RKO (cell line): ENCODE results near the gene HPS1.
A peak's percentile ranks its signal among the peaks of the same experiment; 100 is the strongest.

Experiments
- DNase-seq: peaks from one replicate; pipeline ENCODE4 v3.0.0-alpha.2; 2016; ENCODE audit warnings: low spot score

Gene HPS1

GRCh38 chr10:98432330-98432729 lies 14.4 kb downstream of the HPS1 start:
- DNase-seq = no peak

GRCh38 chr10:98431016-98431415 lies 15.7 kb downstream of the HPS1 start:
- no peak for DNase-seq

DNA sequence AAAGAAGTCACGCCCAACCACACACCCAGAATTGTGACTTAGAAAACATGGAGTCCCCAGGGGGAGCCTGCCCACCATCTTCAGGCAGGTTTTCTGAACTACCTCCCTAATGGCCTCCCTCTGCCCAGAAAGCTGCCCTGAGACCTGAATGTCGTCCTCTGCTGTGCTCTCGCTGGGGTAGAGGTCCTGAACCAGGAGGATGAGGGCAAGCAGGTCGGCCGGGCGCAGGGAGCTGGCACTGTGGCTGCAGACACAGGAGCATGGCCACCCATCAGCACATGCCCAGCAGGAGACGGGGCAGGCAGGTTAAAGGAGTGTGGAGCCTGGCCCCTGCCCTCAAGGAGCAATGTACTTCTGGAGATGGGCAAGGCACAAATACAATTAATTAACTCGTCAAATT lies 16.3 kb downstream of the HPS1 start:
- no peak for DNase-seq

GRCh38 chr10:98429320-98430072 lies 17.2 kb downstream of the HPS1 start:
- DNase-seq = no peak

DNA sequence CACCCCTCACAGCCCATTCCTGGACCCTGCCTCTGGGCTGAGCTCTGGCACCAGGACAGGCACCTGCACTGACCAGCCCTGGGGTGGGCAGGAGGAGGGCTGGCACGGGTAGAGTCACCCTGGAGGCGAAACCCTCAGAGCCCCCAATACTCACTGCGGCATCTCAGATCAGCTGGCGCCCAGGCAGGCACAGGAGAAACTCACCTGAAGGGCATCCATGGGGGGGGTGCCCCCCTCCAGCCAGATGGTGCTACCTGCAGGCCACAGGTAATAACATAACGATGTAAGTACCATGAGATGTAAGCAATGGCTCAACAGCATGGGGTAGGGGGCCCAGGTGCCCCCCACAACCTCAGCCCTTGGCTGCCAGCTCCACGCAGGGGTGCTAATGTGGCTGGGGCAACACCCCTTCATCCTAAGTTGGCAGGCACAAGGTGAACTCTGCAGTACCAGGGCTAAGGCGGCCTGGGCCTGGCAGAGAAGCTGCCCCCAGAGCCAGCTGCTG lies 19.7 kb downstream of the HPS1 start:
- no peak for DNase-seq

DNA sequence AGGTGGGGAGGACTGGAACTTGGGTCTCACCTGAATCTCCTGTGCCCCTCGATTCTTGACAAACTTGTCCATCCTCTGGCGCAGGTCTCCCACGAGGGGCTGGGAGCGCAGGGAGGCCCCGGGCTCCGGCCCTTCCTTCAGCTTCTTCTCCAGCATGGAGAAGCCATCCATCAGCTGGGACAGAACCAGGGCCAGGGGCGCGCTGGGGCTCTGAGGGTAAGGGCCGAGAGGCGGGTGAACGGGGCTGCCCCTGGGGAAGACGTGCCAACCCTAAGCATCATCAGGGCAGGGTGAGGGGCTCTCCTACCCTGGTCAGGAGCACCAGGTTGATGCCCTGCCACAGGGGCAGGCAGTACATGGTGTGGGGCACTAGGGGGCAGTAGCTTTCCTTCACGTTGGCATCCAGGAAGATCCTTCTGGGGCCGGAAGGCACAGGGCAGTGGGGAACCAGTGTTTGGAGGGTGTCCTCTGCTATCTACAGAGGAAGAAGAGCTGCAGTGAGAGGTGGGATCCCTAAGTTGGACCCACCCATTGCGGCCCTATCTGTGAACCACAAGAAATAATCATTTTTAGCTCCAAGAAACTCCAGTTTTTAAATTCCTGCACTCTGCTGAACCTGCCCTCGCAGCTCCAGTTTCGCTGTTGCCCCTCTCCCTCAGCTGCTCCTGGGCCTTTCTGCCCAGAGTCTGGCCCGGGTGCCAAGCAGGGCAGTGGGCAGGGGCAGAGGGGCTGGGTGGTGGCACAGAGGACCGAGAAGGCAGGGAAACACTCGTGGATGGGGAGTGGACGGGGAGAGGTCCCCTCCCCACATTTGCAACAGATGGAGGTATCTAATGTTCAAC lies 21.0 kb downstream of the HPS1 start:
- peak; percentile 34 for DNase-seq

DNA sequence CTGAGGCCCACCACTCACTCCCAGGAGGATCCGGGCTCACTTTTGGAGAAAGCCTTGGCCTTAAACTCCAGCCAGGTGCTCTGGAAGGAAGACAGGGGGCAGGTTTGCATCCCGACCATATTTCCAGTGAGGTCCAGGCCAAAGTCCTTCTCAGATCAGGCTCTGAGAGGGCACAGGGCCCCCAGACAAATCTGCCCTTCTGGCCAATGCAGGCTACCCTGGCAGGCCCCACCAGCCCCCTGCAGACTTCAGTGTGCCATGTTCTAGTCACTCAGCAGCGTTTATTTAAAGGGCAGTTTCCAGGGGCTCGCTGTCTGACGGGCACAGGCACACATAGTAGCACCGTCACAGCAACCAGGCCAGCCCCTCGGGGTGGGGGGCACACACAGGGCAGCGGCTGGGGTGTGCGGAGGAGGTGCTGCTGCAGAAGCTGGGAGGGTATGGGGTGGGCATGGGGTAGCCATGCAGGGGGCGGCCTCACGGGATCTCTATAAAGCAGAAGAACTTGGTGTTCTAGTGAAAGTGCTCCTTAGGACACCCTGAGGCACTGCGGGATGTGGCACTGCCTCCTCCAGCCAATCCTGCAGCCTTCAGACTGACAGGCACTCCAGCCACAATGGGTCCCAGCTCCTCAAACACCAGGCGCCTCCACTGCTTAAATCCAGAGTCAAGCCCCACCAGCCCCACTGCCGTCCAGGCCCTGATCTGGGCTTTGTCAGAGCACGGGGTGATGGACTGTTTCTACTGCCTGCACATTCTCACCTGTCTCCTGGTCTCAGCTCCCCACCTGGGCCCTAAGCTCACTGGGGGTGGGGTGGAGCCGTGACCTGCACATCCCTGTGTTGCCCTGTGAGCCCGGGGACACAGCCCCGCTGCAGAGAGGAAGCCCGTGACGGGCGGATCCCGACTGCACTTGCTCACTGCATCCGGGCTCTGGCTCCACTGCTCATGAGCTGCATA lies 22.2 kb downstream of the HPS1 start:
- DNase-seq = no peak

DNA sequence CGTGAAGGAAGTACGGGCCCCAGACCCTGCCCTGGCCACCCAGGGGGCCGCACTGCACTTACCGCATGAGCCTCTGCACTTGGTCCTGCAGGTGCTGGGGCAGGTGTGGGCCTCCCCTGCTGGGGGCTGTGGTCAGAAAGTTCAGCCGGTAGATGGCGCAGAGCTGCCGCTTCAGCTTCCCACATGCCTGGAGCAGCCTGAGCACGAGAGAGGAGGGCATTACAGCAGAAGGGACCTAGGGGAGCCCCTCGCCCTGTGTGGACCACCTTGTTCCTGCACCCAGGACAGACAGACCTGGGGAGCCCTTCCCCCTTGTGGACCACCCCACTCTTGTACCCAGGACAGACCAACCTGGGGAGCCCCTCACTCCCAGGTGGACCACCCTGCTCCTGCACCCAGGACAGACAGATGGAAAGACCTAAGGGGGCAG lies 23.0 kb downstream of the HPS1 start:
- no peak for DNase-seq

DNA sequence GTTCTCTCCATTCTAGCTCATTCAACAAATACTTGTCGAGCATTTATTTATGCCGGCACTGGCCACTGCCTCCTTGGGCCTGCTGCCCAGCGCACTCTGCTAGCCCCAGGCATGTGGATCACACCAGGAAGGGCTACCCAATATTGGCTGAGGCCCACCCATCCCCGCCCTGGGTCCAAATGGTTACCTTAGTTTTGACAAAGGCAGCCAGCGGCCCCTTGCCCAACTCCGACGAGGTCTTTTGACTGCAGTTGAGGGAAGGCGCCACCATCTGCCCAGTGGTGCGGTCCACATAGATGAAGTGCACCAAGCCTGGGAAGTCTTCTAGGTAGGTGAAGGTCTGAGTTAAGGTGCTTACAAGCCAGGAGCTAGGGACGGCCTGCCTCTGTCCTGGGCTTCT lies 24.6 kb downstream of the HPS1 start:
- DNase-seq = no peak

DNA sequence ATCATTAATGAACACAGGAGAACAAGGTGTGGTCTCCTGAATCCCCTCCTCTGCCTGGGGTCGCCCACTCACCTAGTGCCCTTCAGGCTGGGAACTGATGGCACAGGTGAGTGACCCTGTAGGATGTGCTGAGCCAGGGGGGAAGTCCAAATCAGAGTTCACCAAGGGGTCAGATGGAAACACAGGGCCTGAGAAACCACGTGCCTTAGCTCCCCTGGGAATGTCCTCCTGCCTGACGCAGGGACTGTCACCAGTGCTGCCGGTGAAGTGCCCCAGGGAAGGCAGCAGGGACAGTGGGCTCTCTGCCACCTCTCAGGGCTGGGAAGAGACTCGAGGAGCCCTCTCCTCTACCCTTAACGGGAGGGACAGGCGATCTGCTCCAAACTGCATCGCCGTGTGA lies 25.9 kb downstream of the HPS1 start:
- DNase-seq = no peak

GRCh38 chr10:98419469-98420261 lies 27.1 kb downstream of the HPS1 start:
- no peak for DNase-seq

DNA sequence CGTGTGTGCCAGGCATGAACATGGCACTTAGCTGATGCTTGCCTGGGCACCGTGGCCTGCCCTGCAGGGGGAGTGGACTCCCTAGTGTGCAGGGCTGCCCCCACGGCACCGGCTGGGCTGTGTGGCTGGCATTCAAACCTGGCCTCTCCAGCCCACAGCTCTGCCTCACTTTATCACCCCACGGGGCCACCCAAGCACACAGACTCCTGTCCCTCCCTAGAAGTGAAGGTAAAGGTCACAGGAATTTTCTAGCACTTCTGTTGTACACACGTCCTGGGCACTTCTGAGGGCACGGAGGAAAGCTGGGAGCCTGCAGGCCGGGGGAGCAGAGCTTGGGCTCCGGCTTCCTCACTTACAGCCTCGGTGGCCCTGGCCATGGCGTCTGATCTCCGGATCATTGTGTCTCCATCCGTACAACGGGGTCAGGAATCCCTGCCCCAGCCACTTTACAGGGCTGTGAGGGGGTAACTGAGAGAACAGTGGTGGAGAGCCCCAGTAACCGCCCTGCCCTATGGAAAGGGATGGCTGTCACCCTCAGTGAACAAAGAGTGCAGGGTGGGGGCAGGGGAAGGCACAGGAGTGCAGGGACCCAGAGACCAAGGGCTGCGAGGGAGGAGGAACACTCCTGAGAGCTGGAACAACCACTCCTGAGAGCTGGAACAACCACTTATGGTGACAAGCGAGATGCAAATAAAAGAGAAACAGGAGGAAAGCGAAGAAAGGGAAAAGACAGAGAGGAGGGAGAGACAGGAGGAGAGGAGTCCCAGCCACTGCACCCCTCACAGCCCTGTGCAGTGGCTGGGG lies 27.9 kb downstream of the HPS1 start:
- DNase-seq = no peak

DNA sequence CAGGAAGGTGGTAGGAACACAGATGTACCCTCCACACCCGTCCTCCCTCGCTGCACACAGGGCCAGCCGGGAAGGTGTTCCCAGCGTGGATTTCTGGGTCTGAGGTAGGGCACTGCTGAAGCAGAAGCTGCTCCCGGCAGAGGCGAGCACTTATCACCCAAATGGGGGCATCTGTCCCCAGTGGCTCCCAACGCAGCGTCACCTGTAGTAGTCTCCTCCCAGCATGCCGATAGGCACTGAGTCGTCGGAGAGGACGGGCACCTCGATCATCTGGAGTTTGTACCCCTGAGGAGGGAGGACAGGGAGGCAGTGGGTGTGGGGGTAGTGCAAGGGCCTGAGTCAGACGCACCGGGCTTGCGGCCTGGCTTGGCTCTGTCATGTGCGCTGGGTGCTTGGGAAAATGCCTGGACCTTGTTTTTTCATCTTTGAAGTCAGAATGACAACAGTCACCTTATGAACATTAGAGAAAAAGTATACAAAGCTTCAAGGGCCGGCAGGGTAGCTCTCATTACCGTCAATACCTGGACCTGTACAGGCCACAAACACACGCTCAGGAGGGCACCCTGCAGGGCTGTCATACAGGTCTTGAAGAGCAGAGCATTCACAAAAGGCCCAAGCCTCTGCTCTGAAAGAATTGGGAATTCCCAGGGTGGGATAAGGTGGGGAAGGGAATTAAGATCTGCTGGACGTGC lies 28.6 kb downstream of the HPS1 start:
- no peak for DNase-seq

DNA sequence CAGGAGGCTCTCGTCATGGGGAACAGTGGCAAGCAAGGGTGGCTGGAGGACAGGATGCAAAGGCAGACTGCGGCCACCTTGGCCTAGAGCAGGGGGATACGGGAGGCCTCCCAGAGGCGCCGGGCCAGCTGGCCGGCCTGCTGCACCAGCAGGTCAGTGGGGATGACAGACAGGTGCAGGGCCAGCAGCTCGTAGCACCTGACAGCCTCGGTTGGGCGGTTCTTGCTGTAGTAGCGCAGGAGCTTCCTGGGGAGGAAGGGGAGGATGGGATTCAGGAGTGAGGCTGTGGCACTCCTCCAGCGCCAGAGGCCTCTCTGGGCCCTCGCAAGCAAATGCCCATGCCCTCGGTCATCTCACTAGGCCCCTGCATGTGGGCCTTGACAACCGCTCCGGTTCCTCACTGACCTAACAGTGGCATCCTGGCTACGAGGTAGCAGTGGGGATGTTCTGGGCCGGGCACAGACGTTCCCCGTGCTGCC lies 29.2 kb downstream of the HPS1 start:
- DNase-seq = no peak

- no peak for DNase-seq
Observed at GRCh38 chr10:98416606-98417388, 29.9 kb downstream of the HPS1 start.

DNA sequence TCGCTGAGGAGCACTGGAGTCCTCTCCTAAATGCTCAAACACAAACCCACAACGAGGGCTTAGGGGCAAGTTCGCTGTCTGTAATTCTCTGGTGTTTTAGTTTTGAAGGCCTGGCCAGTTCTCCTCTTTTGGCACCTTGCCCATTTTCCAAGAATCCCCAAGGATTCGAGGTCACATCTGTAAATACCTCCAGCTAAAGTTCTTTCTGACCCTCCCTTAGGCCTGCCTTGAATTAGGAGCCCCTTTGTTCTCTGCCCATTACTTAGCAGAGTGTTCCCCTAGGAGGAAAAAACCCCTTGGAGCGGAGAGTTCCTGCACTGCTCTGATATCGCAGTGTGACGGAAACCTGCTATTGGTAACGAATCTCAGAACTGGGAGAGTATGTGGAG lies 31.0 kb downstream of the HPS1 start:
- DNase-seq = no peak

DNA sequence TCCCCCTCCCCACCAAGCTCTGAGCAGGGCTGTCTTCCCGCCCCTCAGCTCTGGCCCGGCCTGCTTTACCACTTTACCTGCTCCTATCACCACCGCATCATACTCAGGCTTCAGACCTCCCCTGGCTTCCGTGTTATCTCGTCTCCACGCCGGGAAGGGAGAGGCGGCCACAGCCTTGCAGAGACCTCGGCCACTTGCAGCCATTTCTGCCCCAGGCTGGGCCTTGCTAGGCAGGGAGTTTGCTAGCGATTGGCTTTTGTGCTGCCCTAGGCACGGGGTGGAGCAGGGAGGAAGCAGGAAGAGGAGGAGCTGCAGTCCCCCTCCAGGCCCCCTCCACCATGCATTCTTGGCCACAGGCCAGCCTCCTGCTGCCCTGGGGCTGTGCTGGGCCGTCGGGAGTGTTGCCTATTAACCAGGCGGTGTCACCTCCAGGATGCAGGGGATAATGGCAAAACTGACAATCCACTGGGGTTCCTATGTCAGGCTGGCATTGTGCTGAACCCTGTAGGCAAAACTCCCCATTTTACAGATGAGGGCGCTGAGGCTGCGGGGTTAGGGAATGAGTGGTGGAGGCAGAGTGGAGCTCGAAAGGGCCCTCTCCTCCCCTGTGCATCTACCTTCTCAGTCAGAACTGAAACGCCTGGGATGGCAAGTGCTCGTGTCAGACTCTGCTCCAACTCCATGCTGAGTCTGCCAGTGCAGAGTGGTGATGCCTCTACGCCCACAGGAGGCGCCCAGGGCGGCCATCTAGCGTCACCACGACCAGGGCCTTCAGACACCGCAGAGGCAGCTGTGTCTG lies 31.6 kb downstream of the HPS1 start, which contains the start of gene PYROXD2:
PYROXD2 (minus strand) TSS at position 251 of the 799 bp plus-strand sequence; CDS start at position 204, 47 bp downstream.
- DNase-seq = no peak

- no peak for DNase-seq
Observed at GRCh38 chr10:98414578-98414931, 32.2 kb downstream of the HPS1 start.
